Vagina (tissue), 2 donors: ENCODE measurements around the gene ARID1B.

Experiments used
- CTCF ChIP-seq, 3 experiments: fragments of 450-650 bp in 2 of 3; fragments of 200-600 bp in 1 of 3; sonication (generic) in 1 of 3; IDR thresholded peaks; one replicate each; pipeline ENCODE4 v1.5.1; 2017 to 2019; ENCODE audit warnings: antibody characterized with exemption in 3 of 3, mild to moderate bottlenecking in 2 of 3, moderate library complexity in 2 of 3
- POLR2A ChIP-seq, 2 donors: fragments of 450-650 bp; IDR thresholded peaks; one replicate each; pipeline ENCODE4 v1.6.1; 2017; ENCODE audit warnings: antibody characterized with exemption in 2 of 2, mild to moderate bottlenecking in 2 of 2, moderate library complexity in 2 of 2
- POLR2AphosphoS5 ChIP-seq, 2 donors: sonication (generic); formaldehyde crosslinking; IDR thresholded peaks; one replicate each; pipeline ENCODE4 v1.9.0; 2017; ENCODE audit warnings: antibody characterized with exemption in 2 of 2, mild to moderate bottlenecking in 2 of 2, low read depth in 1 of 2; ENCODE audit not compliant: insufficient read depth in 1 of 2

DNA sequence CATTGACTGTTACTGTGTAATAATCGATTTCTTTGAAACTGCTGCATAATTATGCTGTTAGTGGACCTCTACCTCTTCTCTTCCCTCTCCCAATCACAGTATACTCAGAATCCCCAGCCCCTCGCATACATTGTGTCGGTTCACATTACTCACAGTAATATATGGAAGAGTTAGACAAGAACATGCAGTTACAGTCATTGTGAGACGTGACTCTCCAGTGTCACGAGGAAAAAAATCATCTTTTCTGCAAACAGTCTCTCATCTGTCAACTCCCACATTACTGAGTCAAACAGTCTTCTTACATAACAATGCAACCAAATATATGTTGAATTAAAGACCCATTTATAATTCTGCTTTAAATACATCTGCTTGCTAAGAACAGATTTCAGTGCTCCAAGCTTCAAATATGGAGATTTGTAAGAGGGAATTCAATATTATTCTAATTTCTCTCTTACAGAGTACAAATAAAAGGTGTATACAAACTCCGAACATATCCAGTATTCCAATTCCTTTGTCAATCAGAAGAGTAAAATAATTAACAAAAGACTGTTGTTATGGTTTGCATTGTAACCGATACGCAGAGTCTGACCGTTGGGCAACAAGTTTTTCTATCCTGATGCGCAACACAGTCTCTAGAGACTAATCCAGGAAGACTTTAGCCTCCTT lies 432.8 kb downstream of the ARID1B start:
- TF ChIP-seq POLR2A (IDR thresholded peaks at IDR 0.05) (no peak), CTCF (IDR thresholded peaks at IDR 0.05) (no peak), POLR2AphosphoS5 (IDR thresholded peaks at IDR 0.05; ENCODE audit: insufficient read depth in 1 of 2, low read depth in 1 of 2) (no peak)
